Effector memory CD4-positive, alpha-beta T cell (primary cell): ENCODE results near the gene RUNDC3A.
"Not testable (repeated sequence)": the region's sequence is repeated elsewhere in the genome, so short reads cannot be mapped to it uniquely, and the experiment has no call there.

Experiments used
- DNase-seq, 3 donors: peaks; one replicate each; pipeline ENCODE4 v3.0.0-alpha.2; 2020
- H3K27ac ChIP-seq: 2 replicates; pipeline ENCODE4 v1.7.0; 2013; ENCODE audit warnings: mild to moderate bottlenecking, low read length, moderate library complexity; ENCODE audit not compliant: insufficient read depth, poor library complexity, severe bottlenecking
- H3K27me3 ChIP-seq: replicated peaks from 2 replicates; pipeline ENCODE4 v1.7.0; 2013; ENCODE audit warnings: mild to moderate bottlenecking, low read length; ENCODE audit not compliant: insufficient read depth, control insufficient read depth, poor library complexity, severe bottlenecking
- H3K36me3 ChIP-seq: 2 replicates; pipeline ENCODE4 v1.7.0; 2013; ENCODE audit warnings: mild to moderate bottlenecking, low read length, moderate library complexity; ENCODE audit not compliant: control insufficient read depth, insufficient read depth
- H3K4me1 ChIP-seq: 2 replicates; pipeline ENCODE4 v1.7.0; 2013; ENCODE audit warnings: low read length, mild to moderate bottlenecking; ENCODE audit not compliant: control insufficient read depth, insufficient read depth, poor library complexity, severe bottlenecking
- H3K4me3 ChIP-seq: 2 replicates; pipeline ENCODE4 v1.7.0; 2013; ENCODE audit warnings: low read length, low read depth, mild to moderate bottlenecking; ENCODE audit not compliant: insufficient read depth, poor library complexity, severe bottlenecking
- H3K9me3 ChIP-seq: 2 replicates; pipeline ENCODE4 v1.7.0; 2013; ENCODE audit warnings: mild to moderate bottlenecking, low read length, moderate library complexity; ENCODE audit not compliant: control insufficient read depth

RUNDC3A gene

DNA sequence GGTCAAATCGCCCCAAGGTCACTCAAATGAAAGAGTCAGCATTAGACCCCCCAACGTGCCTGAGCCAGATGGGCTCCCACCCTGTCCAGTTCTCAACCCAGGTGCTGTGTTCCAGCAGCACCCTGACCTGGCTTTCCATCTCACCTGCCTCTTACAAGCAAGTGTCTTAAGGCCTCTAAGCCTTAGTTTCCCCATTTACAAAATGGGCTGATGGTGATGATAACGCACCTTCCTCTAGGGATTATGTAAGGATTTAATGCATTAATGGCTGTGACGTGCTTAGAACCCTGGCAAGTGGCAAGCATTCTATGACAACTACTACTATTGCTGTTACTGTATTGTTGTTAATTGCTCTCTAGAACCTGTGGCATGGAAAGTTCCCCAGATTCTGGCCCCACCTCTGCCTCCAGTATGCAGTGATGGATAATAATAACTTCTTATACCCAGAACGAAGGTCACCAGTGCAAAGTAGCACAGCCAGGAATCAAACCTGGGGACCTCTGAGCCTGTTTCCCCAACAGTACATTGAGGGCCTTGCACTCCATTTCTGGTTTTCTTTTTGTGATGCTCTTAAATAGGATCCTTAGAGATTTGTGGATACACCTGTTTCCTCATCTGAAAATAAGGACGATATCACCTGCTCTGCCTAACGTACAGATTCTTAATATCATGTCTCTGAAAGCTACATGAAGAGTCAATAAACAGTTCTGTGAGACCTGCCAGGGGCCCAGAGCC lies 19.5 kb downstream of the RUNDC3A start:
- DNase-seq, result no peak
- Histone ChIP-seq H3K27me3 (no peaks in the 10 kb centered on the region), H3K27ac (no peak overlapping the region), H3K4me3 (no peak overlapping the region), H3K36me3 (no peaks in the 10 kb centered on the region), H3K4me1 (peaks cover 14% of the 10 kb centered on the region), H3K9me3 (no peaks in the 10 kb centered on the region)

DNA sequence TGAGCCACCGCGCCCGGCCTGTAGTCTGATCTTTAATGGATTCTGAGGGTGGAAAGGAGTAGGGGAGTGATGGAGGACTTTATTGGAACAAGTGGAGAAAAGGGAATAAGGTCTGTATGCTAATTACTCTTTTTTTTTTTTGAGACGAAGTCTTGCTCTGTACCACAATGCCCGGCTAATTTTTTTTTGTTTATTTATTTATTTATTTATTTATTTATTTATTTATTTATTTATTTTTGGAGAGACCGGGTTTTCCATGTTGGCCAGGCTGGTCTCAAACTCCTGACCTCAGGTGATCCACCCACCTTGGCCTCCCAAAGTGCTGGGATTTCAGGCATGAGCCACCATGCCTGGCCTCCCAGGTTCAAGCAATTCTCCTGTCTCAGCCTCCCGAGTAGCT lies 21.1 kb downstream of the RUNDC3A start:
- H3K27ac ChIP-seq, H3K9me3 ChIP-seq, H3K36me3 ChIP-seq, H3K4me1 ChIP-seq, H3K27me3 ChIP-seq, H3K4me3 ChIP-seq, DNase-seq: not testable (repeated sequence)

DNA sequence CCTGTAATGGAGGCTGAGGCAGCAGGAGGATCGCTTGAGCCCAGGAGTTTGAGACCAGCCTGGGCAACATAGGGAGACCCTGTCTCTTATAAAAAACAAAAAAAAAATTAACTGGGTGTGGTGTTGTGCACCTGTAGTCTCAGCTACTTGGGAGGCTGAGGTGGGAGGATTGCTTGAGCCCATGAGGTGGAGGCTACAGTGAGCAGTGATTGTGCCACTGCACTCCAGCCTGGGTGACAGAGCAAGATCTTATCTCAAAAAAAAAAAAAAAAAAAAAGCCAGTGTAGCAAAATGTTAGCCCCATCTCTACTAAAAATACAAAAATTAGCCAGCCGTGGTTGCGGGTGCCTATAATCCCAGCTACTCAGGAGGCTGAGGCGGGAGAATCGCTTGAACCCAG lies 21.9 kb downstream of the RUNDC3A start:
- H3K36me3 ChIP-seq, H3K27me3 ChIP-seq, H3K4me3 ChIP-seq, H3K9me3 ChIP-seq, H3K4me1 ChIP-seq, H3K27ac ChIP-seq, DNase-seq: not testable (repeated sequence)

DNA sequence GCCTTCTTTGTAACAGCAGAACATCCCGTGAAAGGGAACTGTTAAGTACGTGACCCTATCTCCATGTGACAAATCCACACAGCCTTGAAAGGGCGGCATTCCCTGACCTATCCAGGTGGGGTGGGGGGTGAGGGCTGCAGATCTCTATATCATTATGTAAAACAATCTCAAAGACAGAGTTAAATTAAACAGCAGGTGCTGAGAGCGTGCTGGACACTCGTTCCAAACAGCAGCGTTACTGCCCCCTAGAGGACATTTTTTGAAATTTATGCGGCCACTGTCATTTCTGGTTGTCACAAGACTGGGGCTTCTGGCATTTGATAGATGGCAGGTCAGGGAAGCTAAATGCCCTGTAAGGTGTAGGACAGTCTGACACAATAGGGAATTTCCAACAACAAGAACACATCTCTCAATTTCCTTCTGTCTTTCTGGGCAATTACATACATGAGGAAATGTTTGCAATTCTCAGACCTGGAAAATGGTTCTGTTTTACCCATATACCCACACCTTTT lies 22.9 kb downstream of the RUNDC3A start:
- no peaks in the 10 kb centered on the region for H3K36me3 ChIP-seq
- peaks cover 5% of the 10 kb centered on the region for H3K4me1 ChIP-seq
- DNase-seq, result peak; percentile 46 to 59 (median 51)
- no peaks in the 10 kb centered on the region for H3K27me3 ChIP-seq
- H3K27ac ChIP-seq, result no peak overlapping the region
- H3K9me3 ChIP-seq, result no peaks in the 10 kb centered on the region
- H3K4me3 ChIP-seq, result no peak overlapping the region

DNA sequence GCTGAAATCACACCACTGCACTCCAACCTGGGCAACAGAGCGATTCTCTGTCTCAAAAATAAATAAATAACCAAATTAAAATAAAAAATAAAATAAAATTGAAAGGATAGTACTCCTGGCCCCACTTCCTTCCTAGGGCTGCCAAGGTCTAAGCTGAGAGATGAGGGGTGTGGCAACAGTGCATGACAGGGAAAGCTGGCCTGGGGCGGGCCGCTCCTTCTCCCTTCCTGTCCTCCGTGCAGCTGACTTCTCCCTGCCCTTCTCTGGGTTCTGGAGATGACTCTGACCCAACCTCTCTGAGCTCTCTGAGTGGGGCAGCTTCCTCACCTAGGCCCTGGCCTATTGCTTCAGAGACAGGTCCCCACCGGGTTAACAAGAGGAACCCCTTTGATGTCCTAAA lies 25.0 kb downstream of the RUNDC3A start:
- Histone ChIP-seq H3K27ac (no peak overlapping the region), H3K27me3 (no peaks in the 10 kb centered on the region), H3K4me3 (no peak overlapping the region), H3K9me3 (no peaks in the 10 kb centered on the region), H3K4me1 (peaks cover 5% of the 10 kb centered on the region), H3K36me3 (no peaks in the 10 kb centered on the region)
- DNase-seq, result no peak

DNA sequence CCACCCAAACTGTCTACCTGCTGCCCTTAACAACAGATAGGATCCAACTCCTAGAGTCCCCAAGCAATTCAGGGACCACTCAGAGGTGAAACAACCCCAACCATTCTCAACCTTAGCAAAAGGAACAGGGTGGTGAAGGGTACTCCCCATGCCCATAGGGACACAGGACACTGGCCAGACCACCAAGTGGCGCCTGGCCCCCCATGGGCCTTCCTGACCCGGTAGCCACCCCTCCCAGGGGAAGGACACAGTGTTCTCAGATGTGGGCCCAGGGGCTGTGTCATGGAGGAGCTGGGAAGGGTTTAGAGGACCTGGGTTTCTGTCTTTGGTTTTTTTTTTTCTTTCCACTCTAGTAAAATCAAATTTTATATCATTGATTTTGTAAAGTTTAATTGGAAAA lies 25.9 kb downstream of the RUNDC3A start:
- H3K4me1 ChIP-seq, result peaks cover 5% of the 10 kb centered on the region
- H3K27me3 ChIP-seq, result no peaks in the 10 kb centered on the region
- no peaks in the 10 kb centered on the region for H3K9me3 ChIP-seq
- no peak for DNase-seq
- no peaks in the 10 kb centered on the region for H3K36me3 ChIP-seq
- H3K27ac ChIP-seq, result no peak overlapping the region
- no peak overlapping the region for H3K4me3 ChIP-seq

DNA sequence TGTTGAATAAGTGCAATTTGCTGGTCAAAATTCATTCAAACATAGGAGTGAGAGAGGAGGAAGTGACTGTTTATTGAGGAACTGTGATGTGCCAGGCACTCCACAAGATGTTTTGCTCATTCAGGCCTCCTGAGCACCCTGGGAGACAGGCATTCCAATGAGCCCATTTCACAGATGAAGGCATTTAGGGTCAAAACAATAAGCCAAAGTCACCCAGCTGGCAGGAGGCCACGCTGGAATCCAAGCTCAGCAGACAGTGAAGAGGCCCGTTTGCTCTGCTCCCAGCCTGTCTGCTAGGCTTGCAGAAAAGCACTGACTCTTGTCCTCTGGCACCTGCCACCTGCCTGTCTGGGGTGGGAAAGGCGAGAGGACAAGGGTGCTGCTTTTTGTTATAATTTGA lies 26.3 kb downstream of the RUNDC3A start:
- Histone ChIP-seq H3K27me3 (no peaks in the 10 kb centered on the region), H3K9me3 (no peaks in the 10 kb centered on the region), H3K27ac (no peak overlapping the region), H3K4me3 (no peak overlapping the region), H3K36me3 (no peaks in the 10 kb centered on the region), H3K4me1 (peaks cover 5% of the 10 kb centered on the region)
- no peak for DNase-seq

DNA sequence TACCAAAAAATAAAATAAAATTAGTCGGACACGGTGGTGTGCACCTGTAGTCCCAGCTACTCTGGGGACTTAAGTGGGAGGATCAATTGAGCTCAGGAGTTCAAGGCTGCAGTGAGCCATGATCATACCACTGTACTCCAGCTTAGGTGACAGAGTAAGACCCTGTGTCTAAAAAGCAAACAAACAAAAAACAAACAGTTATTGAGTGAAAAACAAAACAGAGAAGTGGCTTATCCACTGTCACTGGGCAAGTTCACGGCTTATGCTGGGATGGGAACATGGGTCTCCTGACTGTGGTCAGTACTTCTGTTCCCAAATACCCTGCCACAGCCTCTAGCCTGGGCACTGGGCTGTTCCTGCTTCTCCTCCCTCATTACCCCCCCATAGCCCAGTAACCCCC lies 27.2 kb downstream of the RUNDC3A start:
- H3K9me3 ChIP-seq, result no peaks in the 10 kb centered on the region
- DNase-seq, result no peak
- no peaks in the 10 kb centered on the region for H3K27me3 ChIP-seq
- H3K4me3 ChIP-seq, result no peak overlapping the region
- H3K36me3 ChIP-seq, result no peaks in the 10 kb centered on the region
- H3K27ac ChIP-seq, result no peak overlapping the region
- H3K4me1 ChIP-seq, result peaks cover 5% of the 10 kb centered on the region

DNA sequence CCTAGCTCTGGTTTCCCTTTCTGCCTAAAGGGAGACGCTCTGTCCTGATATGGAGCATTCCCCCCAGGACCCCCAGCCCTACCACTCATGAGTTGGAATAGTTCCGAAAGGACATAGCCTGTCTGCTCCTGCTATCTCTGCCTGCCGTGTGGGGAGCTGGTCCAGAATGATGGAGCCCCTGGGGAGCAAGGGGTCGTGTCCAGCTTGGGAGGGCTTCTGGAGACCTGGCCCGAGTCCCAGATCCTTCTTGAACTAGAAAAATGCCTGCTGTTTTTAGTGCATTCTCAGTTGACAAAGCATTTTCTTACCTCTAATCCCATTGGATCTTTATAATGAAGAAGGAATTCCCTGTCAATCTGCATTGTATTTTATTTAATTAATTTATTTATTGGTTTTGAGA lies 27.6 kb downstream of the RUNDC3A start:
- H3K9me3 ChIP-seq, result no peaks in the 10 kb centered on the region
- H3K27me3 ChIP-seq, result no peaks in the 10 kb centered on the region
- no peak overlapping the region for H3K4me3 ChIP-seq
- H3K27ac ChIP-seq, result no peak overlapping the region
- no peaks in the 10 kb centered on the region for H3K36me3 ChIP-seq
- no peak for DNase-seq
- peaks cover 5% of the 10 kb centered on the region for H3K4me1 ChIP-seq

DNA sequence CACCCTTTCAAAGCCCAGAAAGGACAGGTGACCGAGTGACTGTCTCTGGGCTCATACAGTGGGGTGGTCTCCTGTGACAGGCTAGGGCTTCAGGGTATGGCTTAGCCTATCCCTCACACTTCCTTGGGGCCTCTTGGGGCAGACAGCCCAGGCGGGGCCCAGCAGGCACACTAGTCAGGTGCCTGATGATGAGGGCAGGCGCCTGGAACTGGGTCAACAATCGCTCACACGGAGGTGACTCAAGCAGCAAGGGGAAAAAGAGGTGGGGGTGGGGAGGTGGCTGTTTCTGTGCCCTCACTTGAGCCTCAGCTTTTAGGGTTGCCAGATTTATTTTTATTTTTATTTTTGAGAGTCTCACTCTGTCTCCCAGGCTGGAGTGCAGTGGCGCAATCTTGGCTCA lies 30.3 kb downstream of the RUNDC3A start:
- Histone ChIP-seq H3K27me3 (no peaks in the 10 kb centered on the region), H3K9me3 (no peaks in the 10 kb centered on the region), H3K27ac (no peak overlapping the region), H3K4me1 (no peaks in the 10 kb centered on the region), H3K36me3 (no peaks in the 10 kb centered on the region), H3K4me3 (no peak overlapping the region)
- DNase-seq, result no peak
